Occipital lobe (tissue), 2 donors: ENCODE data around the gene NCKAP5. TPM values are rescaled to one million over a fixed set of nuclear protein-coding genes. Genes with fewer than 3 reads are reported as not detected.

Experiments used
- DNase-seq: peaks from one replicate; lab custom pipeline; 2025; lab: John Stamatoyannopoulos, UW
- total RNA-seq: library from RNA; depleted of rRNA; stranded (reverse); fragments of >200 nt; gene quantifications from one replicate; pipeline ENCODE4 v1.2.3, GENCODE V29; 2014

Gene NCKAP5
- total RNA-seq, 1 donor from 2014 or later, result 14.0 TPM

DNA sequence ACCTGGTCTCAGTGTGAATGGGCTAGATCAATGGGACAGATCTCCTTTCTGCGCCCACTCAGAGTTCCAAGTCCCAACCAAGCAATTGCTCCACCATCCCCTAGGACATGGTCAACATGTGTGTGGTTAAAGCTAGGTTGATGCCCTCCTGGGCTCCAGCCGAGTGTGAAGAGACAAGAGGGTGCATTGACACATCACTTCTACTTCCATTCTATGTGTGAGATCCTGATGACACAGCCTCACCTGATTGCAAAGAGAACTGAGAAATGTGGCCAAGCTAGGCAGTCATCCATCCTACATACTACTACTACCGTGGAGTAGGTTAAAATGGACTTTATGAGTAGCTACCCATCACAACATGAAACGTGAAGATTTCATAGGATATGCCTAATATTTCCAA lies 106.8 kb downstream of the NCKAP5 start:
- no peak for DNase-seq

DNA sequence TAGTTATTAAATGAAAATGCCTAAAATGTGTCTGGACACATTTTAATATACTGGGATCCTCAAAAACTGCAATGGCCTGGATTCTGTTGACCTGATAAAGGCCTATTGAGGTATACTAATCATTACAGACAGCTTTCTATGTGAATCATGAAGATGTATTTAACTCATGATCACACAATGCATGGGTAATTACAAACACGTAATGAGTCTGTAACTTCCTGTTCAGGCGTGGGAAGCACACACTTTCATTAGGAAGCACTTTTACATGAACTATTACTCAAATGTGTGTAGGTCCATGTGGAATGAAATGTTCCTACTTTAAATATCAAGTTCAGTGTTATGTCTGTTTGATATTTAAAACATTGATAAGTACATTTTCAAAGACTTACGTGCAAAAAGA lies 108.7 kb downstream of the NCKAP5 start:
- no peak for DNase-seq

DNA sequence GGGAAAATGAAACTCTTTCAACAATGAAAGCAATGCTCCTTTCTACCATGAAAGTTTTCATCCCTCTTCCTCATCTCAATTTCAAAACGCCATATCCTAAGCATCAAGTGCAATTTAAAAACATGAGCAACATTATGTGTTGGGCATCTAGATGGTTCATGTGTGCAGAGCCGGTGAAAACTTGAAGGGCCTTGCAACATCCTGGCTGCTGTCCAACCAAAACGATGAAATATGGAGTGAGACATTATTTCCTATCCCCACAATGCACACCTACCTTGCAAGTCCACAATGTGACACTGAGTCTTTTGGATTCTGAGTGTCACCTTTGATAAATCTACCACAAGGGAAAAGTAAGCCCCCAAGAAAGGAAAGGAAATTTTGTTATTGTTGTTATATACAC lies 110.0 kb downstream of the NCKAP5 start:
- no peak for DNase-seq

DNA sequence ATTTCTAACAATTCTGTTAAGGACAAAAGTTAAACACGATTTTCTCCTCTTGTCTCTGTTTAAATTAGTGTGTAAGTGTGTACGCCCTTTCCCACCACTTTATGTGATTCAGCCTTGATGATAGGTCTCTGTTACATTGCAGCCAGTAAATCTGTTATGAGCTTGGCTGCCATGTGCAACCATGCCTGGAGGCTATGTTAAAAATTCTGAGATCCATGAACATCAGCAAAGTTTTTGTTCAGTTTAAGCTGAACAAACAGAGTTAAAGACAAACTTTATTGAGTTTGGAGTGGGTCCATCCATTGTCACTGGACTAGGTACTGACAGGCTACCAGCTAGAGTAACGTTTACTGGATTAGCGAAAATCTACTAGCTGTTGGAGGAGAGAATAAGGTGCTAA lies 110.4 kb downstream of the NCKAP5 start:
- DNase-seq, result no peak

DNA sequence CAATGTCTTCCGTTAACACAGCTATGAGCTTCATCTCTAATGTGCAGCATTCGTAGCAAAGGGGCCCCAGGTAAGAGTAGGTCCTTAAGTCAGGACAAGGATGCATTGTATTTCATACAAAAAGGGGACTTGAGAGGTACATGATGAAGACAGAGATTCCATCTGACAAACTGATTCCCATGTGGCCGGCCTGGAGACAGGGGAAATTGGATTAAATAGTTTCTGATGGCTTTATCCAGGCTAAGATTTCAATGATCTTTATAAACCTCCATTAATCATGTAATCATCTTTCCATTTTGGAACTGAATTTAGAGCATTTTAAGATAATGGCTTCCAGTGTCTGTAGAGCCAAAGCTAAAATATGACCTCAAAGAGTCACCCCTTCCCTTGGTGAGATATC lies 111.3 kb downstream of the NCKAP5 start:
- no peak for DNase-seq

DNA sequence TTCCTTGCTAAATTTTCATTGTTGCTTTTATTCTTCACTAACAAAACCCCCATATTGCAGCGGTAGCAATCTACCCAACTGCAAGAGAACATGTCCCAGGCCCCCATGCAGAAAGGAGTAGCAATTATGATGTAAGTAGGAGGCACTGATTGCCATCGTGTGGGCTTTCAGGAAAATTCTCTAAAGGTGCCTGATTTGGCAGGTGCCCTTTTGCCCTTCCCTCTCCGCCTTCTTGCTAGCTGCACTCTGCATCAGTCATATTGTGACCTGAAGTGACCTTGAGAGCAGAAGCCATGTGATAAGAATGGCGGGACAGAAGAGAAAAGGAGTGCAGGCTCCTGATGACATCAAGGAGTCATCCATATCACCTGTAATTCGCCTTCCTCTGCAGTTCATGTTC lies 112.1 kb downstream of the NCKAP5 start:
- DNase-seq, result no peak

DNA sequence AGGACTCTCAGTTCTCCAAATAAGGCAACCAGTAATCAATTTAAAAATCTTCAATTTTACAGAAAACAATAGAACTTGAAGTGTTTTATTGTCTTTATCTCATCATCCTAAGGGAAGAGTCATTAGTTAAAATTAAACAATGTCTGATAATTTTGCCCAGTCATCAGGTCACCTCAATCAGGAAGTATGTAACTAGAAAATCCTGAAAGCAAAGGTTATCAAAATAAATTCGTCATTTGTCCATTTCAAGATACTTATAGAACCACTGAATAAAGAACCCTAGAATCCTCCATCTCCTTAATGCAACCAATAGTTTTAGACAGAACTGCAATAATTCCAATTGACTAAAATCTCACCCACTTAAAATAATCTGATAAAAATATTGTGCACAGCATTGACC lies 115.2 kb downstream of the NCKAP5 start:
- DNase-seq, result no peak

DNA sequence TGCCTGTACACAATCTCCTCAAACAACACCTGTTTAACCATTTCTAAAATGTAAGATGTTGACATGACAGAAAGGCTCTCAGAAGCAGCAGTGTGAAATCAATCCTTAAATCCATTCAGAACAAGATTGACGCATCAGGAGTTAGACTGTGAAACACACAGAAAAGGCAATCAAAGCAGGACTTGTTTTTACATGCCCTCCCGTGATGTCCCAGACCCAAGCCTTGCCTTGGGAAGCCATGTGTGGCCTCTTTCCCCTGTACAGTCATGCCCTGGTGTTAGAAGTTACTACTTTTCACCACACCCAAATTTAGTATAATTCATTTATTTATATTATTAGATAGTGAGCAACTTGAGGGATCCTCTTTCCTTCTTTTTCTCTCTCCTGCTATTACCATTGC lies 115.7 kb downstream of the NCKAP5 start:
- DNase-seq, result no peak

DNA sequence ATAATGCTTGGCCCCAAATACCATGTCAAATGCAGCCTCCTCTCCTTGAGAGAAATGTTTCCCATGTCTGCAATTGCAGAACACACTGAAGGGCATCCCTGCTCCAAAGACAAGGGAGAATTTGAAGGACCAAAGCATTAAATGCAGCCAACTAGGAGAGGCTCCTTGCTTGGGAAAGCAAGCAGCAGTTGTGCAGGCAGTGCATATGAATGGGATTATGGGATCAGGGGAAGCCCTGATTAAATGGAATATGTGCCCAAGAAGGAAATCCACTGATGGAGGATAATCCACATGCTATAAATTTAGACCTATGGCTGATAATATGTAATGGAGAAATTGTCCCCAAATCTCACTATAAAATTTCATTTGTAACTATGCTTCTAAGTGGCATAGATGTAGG lies 116.1 kb downstream of the NCKAP5 start:
- no peak for DNase-seq

DNA sequence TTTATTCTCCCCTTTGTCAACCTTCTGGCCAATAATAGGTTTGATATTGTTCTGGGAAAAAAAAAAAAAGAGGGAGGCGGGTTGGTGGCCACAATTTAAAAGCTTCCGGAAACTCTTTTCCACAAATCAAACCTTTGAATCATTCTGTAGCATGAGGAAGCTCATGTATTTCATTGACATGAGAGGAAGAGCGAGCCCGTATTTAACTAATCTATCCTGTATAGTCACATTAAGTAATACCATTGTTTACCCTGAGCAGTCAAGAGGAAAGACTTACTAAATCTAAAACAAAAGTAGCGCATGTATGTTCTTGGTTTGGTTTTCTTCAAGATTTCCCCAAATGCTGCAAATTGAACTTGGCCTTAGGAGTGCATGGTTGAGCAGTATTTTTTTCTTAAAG lies 120.1 kb downstream of the NCKAP5 start:
- DNase-seq, result no peak

DNA sequence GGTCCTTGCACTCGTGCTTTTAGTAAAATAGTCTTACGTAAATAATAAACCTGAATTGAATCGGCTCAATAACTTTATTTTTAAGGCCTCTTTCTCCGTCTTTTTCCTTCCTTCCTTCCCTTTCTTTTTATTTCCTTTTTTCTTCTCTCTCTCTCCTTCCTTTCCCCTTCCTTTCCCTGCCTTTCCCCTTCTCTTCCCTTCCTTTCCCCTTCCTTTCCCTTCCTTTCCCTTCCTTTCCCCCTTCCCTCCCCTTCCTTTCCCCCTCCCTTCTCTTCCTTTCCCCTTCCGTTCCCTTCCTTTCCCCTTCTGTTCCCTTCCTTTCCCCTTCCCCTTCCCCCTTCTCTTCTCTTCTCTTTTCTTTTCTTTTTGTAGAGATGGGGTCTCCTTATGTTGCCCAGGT lies 121.0 kb downstream of the NCKAP5 start:
- no peak for DNase-seq

DNA sequence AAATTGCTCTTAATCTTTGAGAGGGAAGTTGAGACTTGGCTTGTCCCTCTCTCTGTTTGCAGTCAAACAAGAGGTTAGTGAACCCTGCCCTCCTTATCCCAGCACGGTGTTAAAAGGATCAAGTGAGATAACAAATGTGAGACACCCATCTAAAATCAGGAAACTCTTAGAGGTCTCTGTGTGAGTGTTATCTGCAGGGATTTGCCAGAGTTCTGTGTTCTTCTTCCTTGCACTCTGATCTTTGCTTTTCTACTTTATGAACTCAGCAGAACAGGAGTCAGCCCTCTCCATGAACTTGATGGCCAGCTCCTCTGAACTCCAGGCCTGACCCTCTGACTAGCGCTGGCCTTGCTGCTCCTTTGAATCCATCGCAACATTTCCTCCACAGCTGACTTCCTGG lies 123.8 kb downstream of the NCKAP5 start:
- DNase-seq, result no peak

DNA sequence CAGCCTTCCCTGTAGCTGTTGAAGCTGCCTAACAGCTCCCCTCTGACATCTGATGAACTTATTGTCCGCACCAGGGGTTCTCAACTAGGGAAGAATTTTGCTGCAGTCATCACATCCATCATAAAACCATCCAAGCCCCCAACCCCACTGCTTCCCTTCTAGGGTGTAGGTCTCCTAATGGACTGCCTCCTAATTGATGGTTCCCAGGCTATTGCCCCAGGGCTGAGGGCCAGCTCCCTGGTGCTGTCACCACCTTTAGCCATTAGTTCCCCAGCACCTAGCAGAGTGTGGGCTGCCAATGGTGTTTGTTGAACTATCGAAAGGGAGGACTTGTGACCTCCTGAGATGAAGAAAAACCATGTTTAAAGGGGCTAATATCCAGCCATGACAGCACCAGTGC lies 125.9 kb downstream of the NCKAP5 start:
- DNase-seq, result no peak

DNA sequence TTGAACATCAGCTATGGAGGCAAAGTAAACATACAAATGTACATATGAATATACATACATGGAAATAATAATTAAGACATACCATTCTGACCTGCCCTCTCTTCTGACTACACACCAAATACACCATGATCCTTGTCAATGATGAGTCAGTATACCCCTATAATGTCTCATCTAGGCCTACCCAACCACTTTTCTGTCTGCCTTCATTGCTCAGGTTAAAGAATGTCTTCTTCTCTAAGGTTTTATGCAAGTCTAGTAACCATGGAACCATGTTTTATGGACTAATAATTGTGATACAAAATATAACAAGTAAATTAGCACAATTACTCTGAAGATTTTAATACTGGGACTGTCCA lies 128.7 kb downstream of the NCKAP5 start:
- no peak for DNase-seq

DNA sequence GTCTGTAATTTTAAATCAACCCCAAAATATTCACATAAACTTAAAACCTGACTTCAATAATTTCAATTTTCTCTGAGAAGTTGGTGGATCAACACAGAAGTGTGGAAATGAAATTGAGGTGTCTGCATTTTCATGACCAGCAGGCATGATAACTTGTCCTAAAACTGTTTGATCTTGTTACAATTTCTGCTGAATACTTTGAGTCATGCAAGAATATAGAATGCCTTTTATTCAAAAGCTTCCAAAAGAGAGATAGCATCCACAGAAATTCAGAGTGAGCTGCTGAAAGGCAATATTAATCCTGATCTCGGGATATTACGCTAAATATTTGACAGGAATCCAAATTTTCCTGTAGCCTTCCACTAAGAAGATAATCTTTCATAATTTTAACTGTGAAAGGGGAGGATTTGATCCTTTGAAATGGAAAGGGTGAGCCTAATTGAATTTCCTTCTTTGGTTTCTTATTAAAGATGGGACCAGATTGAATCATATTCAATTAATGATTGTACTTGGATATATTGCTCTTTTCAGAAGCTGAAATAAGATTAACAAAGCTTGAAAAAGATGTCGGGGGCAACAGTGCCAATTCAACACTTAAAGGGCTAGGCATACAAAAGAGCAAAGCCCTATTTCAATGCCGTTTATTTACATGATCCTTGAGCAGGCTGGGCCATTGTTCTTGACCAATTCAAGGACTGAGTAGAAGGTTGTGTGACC lies 129.3 kb downstream of the NCKAP5 start:
- DNase-seq, result no peak

DNA sequence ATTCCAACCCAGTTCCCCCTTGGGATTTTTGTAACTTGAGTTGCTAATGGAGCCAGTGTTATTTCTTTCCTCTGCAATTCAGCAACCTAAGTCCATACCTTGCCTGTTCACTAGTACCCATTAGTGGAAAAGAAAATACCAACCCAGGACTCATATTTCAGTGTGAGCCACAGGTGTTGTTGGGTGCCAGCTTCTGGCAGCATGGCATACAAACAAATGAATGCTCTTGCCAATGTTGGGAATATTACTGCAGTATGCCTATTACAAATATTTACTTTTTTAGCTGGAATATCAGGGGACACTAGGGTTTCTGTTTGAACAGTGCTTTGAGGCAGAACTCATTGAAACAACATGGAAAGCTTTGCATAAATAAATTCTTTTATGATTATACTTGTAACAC lies 130.2 kb downstream of the NCKAP5 start:
- no peak for DNase-seq

DNA sequence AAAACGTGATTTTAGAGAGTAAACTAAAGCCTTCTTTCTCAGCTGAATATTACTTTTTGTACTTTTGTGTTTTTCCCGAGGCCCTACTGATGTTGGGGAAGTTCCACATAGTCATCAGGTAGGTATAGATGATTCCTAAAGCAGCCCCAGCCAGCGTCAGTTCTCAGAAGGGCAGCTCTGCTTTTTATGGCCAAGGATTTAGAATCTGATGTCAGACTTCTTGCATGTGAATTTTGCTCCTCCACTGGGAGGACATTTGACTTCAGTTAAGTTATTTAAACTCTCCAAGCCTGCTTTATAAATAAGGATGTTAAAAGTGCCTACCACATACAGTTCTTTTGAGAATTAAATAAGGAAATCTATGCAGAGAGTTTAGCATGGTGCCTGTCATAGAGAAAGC lies 130.8 kb downstream of the NCKAP5 start:
- no peak for DNase-seq

DNA sequence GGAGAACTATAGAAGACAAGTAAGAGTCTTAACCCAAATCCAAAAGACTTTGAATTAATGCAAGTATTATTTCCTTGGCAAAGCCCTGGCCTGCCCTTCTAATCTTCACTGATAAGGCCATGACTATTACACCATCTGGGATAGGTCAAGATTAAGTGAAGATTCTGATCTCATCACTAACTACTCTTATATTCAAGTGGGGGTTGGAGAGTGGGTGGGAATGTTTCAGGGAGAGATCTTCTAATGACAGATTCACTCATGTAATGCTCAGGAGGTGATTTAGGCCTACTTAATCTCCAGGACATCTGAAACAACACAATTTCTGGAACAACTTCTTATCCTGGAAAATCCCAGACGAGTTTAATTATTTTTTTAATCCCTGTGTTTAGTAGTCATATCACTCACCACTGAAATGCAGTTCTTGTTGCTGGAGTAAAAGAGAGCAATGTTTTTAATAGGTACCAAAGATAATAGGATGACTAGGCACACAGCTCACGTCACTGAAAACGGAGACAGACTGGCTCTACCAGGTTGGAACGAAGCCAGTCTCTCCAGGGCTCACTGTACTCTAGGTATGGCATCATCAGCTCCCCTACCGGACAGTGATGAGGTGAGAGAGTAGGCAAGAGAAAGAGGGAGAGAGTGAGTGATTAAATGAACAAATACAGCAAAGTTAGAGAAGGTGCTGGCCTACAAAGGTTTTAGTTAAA lies 133.1 kb downstream of the NCKAP5 start:
- no peak for DNase-seq

DNA sequence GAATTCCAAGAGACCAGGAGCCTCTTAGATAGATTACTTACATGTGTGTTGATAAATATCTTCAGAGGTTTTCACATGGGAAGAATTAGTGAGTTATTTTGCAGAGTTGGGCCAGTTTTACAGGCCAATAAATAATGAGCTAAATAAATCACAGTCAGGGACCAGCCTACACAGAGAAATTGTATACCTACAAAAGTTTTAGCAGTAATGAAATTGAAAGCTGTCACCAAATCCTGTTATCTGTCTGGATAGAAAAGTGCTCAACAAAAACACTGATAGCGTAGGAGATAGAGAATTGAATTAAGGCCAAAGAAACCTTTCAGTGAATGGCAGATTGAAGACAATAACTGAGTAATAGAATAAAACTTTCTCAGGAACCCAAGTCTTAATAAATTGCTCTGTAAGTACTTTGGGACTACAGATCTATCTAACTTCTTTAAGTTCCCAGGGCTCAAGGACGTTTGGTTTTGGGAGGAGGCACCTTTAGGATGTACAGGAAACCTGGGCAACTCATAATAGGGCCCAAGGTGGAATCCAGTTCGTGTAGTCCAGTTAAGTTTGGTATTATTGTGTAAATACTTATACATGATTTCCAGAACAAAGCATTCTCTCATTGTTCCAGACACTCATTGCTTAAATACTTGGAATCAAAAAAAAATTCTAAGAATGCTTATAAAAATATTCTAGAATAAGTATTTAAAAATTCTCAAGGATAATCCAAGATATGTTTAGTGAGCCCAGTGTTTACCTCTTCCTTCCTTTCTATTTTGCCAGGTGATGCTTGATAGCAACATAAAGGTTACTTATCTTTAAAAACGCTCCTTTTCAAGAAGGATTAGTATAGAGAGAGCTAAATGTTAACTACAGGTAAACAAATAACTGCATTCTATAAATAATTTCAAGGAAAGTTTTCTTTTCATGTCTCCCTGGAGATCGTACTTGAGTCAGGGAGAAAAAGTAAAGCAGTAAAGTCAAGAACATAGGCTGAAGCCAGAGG lies 134.5 kb downstream of the NCKAP5 start:
- DNase-seq, result no peak

DNA sequence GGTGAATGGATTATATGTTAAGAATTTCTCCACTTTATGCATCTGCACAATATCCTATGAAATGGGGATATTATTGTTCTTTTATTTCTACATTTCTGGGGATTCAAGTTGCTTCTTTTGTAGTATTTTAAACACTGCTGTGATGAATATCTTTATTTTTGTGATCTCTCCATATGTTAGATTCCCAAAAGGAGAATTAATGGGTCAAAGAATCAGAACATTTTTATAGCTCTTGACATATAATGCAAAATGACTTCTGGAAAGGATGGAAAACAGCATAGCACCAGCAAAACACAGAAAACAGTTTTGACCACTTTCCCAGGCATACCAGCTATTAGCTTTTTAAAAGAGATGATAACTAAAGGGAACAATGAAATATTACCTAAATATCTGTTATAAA lies 135.5 kb downstream of the NCKAP5 start:
- DNase-seq, result no peak

DNA sequence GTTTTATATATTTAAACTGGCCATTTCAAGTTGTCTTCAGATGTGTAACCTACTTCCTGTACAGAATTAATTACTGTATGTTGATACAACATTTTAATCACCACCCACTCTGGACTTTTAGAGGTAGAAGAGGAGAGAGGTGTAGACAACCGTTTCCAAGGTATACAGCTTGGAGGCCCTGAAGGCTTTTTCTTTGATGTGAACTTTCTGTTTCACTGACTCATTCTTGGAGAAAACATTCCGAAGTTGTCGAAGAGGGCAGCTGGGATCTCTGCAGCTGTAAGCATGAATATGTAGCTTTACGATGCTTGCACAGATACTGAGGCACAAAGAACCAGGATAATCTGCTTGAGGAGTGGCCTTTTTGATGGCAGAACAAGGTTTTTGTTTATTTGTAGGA lies 137.0 kb downstream of the NCKAP5 start:
- DNase-seq, result no peak

DNA sequence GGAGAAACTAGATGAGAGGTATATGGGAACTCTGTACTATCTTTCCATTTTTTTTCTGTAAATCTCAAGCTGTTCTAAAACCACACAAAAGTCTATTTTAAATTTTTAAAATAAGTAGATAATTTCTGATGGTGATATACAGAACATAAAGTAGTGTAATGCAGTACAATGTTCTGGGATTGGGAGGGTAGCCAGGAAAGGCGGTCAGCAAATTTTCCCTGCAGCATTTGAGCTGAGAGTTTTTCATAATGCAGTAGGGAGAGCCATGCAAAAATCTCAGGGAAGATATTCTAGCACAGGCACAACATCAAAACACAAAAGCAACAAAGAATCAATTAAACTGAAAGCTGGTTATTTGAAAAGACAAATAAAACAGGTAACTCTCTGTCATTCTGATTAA lies 141.5 kb downstream of the NCKAP5 start:
- DNase-seq, result no peak
